ENCODE measurements around the gene ABHD6.

Gene ABHD6

GRCh38 chr3:58305882-58306711 lies 68.5 kb downstream of the ABHD6 start, which contains the start of the genes HTD2 and RPP14:
TSS of gene HTD2 (plus strand) at chr3:58306520. CDS start at chr3:58317614, 11,094 bp downstream.
TSS of gene RPP14 (plus strand) at chr3:58306245. CDS start at chr3:58310330, 4,085 bp downstream.
- peak within 1 kb of the TSS; percentile 84 for H3K4me3 ChIP-seq (ENCODE audit: low read depth, low read length)
- CTCF ChIA-PET: interaction anchor here (0.7 to 19.9 kb wide), 80 partner anchors 11 to 466 kb away, joined by 3 to 1062 read pairs (median 5); partner anchors contain the start of genes ACOX2, PDHB and PXK
- peak; percentile 76 for DNase-seq (ENCODE audit: low read depth, low spot score)
- TF ChIP-seq, protein P1, sequence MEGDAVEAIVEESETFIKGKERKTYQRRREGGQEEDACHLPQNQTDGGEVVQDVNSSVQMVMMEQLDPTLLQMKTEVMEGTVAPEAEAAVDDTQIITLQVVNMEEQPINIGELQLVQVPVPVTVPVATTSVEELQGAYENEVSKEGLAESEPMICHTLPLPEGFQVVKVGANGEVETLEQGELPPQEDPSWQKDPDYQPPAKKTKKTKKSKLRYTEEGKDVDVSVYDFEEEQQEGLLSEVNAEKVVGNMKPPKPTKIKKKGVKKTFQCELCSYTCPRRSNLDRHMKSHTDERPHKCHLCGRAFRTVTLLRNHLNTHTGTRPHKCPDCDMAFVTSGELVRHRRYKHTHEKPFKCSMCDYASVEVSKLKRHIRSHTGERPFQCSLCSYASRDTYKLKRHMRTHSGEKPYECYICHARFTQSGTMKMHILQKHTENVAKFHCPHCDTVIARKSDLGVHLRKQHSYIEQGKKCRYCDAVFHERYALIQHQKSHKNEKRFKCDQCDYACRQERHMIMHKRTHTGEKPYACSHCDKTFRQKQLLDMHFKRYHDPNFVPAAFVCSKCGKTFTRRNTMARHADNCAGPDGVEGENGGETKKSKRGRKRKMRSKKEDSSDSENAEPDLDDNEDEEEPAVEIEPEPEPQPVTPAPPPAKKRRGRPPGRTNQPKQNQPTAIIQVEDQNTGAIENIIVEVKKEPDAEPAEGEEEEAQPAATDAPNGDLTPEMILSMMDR (IDR thresholded peaks at IDR 0.05; ENCODE audit: insufficient read depth, low read length, missing control alignments): peak; percentile 98
- POLR2A ChIA-PET: interaction anchor here (0.9 to 1.8 kb wide), 8 partner anchors 14 to 228 kb away, joined by 3 to 8 read pairs (median 3); partner anchors contain the start of gene PDHB

GRCh38 chr3:58307639-58308215 lies 70.1 kb downstream of the ABHD6 start:
- TF ChIP-seq, protein P1 (IDR thresholded peaks at IDR 0.05; ENCODE audit: insufficient read depth, low read length, missing control alignments): peak; percentile 25
- DNase-seq (ENCODE audit: low read depth, low spot score): no peak
- ChIA-PET CTCF (interaction anchor here (0.8 to 19.9 kb wide), 42 partner anchors 7 to 389 kb away, joined by 3 to 1062 read pairs (median 9); partner anchors contain the start of genes ACOX2 and PXK), POLR2A (no interaction called here)
- peak overlapping the region; percentile 84 for H3K4me3 ChIP-seq (ENCODE audit: low read depth, low read length)

DNA sequence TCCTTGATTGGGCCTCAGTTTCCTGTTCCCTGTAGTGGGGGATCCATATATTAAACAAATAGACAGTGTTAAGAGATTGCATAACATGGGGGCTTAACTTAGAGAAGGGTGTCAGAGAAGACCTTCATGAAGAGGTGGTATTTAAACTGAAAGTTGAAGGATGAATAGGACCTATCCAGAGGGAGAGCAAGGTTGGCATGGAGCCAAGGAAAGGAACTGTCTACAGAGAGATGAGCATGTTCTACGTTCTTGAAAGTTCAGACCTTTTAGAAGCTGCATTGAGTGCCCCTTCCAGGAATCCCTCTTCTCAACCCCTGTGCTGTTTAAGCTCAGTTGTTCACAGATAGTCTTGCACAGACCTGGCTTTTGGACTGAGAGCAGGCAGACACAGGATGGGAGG lies 71.1 kb downstream of the ABHD6 start:
- TF ChIP-seq, protein P1 (IDR thresholded peaks at IDR 0.05; ENCODE audit: insufficient read depth, low read length, missing control alignments): no peak
- CTCF ChIA-PET: interaction anchor here (0.8 to 19.9 kb wide), 20 partner anchors 8 to 322 kb away, joined by 3 to 1062 read pairs (median 24); partner anchors contain the start of genes ACOX2 and PDHB
- H3K4me3 ChIP-seq (ENCODE audit: low read depth, low read length): no peak overlapping the region
- DNase-seq (ENCODE audit: low read depth, low spot score): no peak
- POLR2A ChIA-PET: no interaction called here

DNA sequence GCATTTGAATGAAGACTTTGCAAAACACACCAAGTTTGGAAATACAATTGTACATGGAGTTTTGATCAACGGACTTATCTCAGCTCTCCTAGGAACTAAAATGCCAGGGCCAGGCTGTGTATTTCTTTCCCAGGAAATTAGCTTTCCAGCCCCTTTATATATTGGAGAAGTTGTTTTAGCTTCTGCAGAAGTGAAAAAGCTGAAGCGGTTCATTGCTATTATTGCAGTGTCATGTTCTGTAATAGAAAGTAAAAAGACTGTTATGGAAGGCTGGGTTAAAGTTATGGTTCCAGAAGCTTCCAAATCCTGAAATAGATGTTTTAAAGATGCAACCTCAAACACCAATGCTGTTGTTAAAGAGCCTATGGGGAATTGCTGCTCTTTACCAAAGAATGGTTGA lies 80.2 kb downstream of the ABHD6 start:
- CTCF ChIA-PET: interaction anchor here (0.9 to 12.9 kb wide), 9 partner anchors 10 to 313 kb away, joined by 3 to 156 read pairs (median 6); partner anchors contain the start of genes ACOX2, HTD2 and RPP14
- no peak for DNase-seq (ENCODE audit: low read depth, low spot score)
- POLR2A ChIA-PET: no interaction called here
- TF ChIP-seq, protein P1 (IDR thresholded peaks at IDR 0.05; ENCODE audit: insufficient read depth, low read length, missing control alignments): no peak
- H3K4me3 ChIP-seq (ENCODE audit: low read depth, low read length): no peak overlapping the region

DNA sequence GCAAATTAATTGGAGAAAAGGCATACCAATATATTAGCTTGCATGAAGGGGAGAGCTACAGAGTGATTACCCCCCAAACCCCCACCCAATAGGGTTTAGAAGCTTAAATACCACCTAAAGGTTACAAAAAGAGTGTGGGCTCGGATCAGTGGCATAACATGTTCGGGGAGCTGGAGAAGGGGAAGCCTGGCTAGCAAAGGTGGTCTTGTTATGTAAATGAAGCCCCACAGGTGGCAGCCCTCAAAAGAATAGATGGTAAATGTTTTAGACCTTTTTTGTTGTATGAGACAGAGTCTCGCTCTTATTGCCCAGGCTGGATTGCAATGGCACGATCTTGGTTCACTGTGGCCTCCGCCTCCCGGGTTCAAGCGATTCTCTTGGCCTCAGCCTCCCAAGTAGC lies 84.2 kb downstream of the ABHD6 start:
- H3K4me3 ChIP-seq (ENCODE audit: low read depth, low read length): no peak overlapping the region
- ChIA-PET POLR2A (no interaction called here), CTCF (interaction anchor here (0.7 to 12.9 kb wide), 19 partner anchors 9 to 316 kb away, joined by 3 to 156 read pairs (median 4); partner anchors contain the start of genes ACOX2, HTD2 and RPP14)
- TF ChIP-seq, protein P1 (IDR thresholded peaks at IDR 0.05; ENCODE audit: insufficient read depth, low read length, missing control alignments): no peak
- no peak for DNase-seq (ENCODE audit: low read depth, low spot score)

All from AG04449 (cell line).